SH-SY5Y (cell line): ENCODE data around the gene FGF18.

Experiments used
- GATA2 ChIP-seq: IDR thresholded peaks from 2 replicates; pipeline ENCODE4 v1.6.1; 2011; ENCODE audit warnings: mild to moderate bottlenecking, low read depth, low read length
- GATA3 ChIP-seq: IDR thresholded peaks from 2 replicates; pipeline ENCODE4 v1.6.1; 2011; ENCODE audit warnings: low read depth, mild to moderate bottlenecking, low read length, moderate library complexity

- no peak for TF ChIP-seq GATA2
- no peak for TF ChIP-seq GATA3
These were observed 6.1 kb upstream of the FGF18 start for GRCh38 chr5:171413153-171413910.
